Endodermal cell (in vitro differentiated cells): ENCODE results near the gene GPR3. TPM values are rescaled to one million over a fixed set of nuclear protein-coding genes. Genes with fewer than 3 reads are reported as not detected.

Experiments
- DNase-seq: peaks from one replicate; pipeline ENCODE4 v3.0.0-alpha.2; 2017
- H3K27ac ChIP-seq: 2 replicates; pipeline ENCODE4 v1.5.1; 2013; ENCODE audit warnings: mild to moderate bottlenecking, low read depth, low read length, moderate library complexity
- H3K27me3 ChIP-seq: 2 replicates; pipeline ENCODE4 v1.6.1; 2013; ENCODE audit warnings: mild to moderate bottlenecking, low read length, moderate library complexity; ENCODE audit not compliant: insufficient read depth, control insufficient read depth, poor library complexity, severe bottlenecking
- H3K36me3 ChIP-seq: 2 replicates; pipeline ENCODE4 v1.7.0; 2013; ENCODE audit warnings: mild to moderate bottlenecking, low read length, moderate library complexity; ENCODE audit not compliant: control insufficient read depth, insufficient read depth
- H3K4me1 ChIP-seq: one replicate; pipeline ENCODE4 v1.7.0; 2013; ENCODE audit warnings: low read length; ENCODE audit not compliant: control insufficient read depth, insufficient read depth
- H3K4me3 ChIP-seq: 2 replicates; pipeline ENCODE4 v1.5.1; 2013; ENCODE audit warnings: mild to moderate bottlenecking, low read length, moderate library complexity
- H3K9ac ChIP-seq: 2 replicates; pipeline ENCODE4 v1.6.1; 2013; ENCODE audit warnings: mild to moderate bottlenecking, low read length, moderate library complexity; ENCODE audit not compliant: poor library complexity, severe bottlenecking; ENCODE audit errors: extremely low read depth
- H3K9me3 ChIP-seq: 2 replicates; pipeline ENCODE4 v1.6.1; 2013; ENCODE audit warnings: mild to moderate bottlenecking, low read length, moderate library complexity; ENCODE audit not compliant: control insufficient read depth
- H3K27ac Mint-ChIP-seq: 2 replicates; pipeline ENCODE4 v1.8.0; 2020; ENCODE audit warnings: mixed read lengths
- H3K27me3 Mint-ChIP-seq: 2 replicates; pipeline ENCODE4 v1.8.0; 2021; ENCODE audit warnings: mild to moderate bottlenecking, mixed read lengths; ENCODE audit not compliant: insufficient read depth
- H3K36me3 Mint-ChIP-seq: 2 replicates; pipeline ENCODE4 v1.8.0; 2020; ENCODE audit warnings: low read depth, mixed read lengths
- H3K4me1 Mint-ChIP-seq: 2 replicates; pipeline ENCODE4 v1.8.0; 2020; ENCODE audit warnings: mixed read lengths
- H3K4me3 Mint-ChIP-seq: 2 replicates; pipeline ENCODE4 v1.8.0; 2020; ENCODE audit warnings: mild to moderate bottlenecking, moderate library complexity, mixed read lengths
- H3K9me3 Mint-ChIP-seq: 2 replicates; pipeline ENCODE4 v1.8.0; 2020; ENCODE audit warnings: mild to moderate bottlenecking, mixed read lengths
- CTCF ChIP-seq: fragments of 200-600 bp; sonication (generic); conservative IDR thresholded peaks from 2 replicates; pipeline ENCODE4 v1.5.0; 2021; ENCODE audit warnings: antibody characterized with exemption, mild to moderate bottlenecking
- WGBS, 2 experiments: methylation state at CpG; one replicate each; pipeline versions ENCODE4 v1.1.5 to v1.1.7; 2013; ENCODE audit warnings: missing lambda C conversion rate in 2 of 2, mixed read lengths in 1 of 2; ENCODE audit not compliant: insufficient coverage in 1 of 2, insufficient read length in 1 of 2; 5-methylcytosine and 5-hydroxymethylcytosine counted together
- total RNA-seq, 2 donors: library from RNA; stranded (reverse); fragmentation: NEBNext Ultra II Directional in 1 of 2; extraction: Animal tissue kit (Norgen Biotek cat#: 25700) in 1 of 2; gene quantifications; 2 replicates in 1 of 2; 3 replicates in 1 of 2; pipeline ENCODE4 v1.2.1, GENCODE V29; 2021

GPR3 gene
- total RNA-seq, 2 donors from 2014 or later, result 3.5 to 4.1 TPM

- H3K27ac Mint-ChIP-seq, result no peak overlapping the region
- no peak for TF ChIP-seq CTCF
- Histone ChIP-seq H3K27ac (no peak overlapping the region), H3K4me1 (no peaks in the 10 kb centered on the region), H3K9ac (no peak overlapping the region), H3K9me3 (no peaks in the 10 kb centered on the region), H3K36me3 (no peaks in the 10 kb centered on the region), H3K27me3 (no peaks in the 10 kb centered on the region), H3K4me3 (no peak overlapping the region)
- H3K36me3 Mint-ChIP-seq, result no peaks in the 10 kb centered on the region
- H3K4me1 Mint-ChIP-seq, result peaks cover 2% of the 10 kb centered on the region
- no peak for DNase-seq
- no peak overlapping the region for H3K4me3 Mint-ChIP-seq
- no peaks in the 10 kb centered on the region for H3K9me3 Mint-ChIP-seq
- H3K27me3 Mint-ChIP-seq, result peaks cover 3% of the 10 kb centered on the region
- WGBS, 2 experiments, result 91 to 94% methylated on average over 14 to 19 of the region's 19 CpGs
Measured at GRCh38 chr1:27372022-27372807, 20.2 kb upstream of the GPR3 start.

GRCh38 chr1:27372808-27373690 is 19.4 kb upstream of the GPR3 start:
- TF ChIP-seq CTCF, result peak; percentile 69
- 91 to 93% methylated on average over 4 to 11 of the region's 11 CpGs for WGBS, 2 experiments
- no peaks in the 10 kb centered on the region for H3K9me3 Mint-ChIP-seq

GRCh38 chr1:27374362-27375086 is 17.9 kb upstream of the GPR3 start, which contains the start of gene FCN3:
Gene FCN3 (minus strand): TSS chr1:27374824. CDS start chr1:27374818, 6 bp downstream.
- DNase-seq, result no peak
- Mint-ChIP-seq H3K27ac (no peak within 1 kb of the TSS), H3K27me3 (peaks cover 3% of the 10 kb centered on the region), H3K4me3 (no peak within 1 kb of the TSS), H3K36me3 (no peaks in the 10 kb centered on the region), H3K4me1 (no peaks in the 10 kb centered on the region), H3K9me3 (no peaks in the 10 kb centered on the region)
- Histone ChIP-seq H3K9ac (no peak within 1 kb of the TSS), H3K27me3 (no peaks in the 10 kb centered on the region), H3K9me3 (no peaks in the 10 kb centered on the region), H3K36me3 (no peaks in the 10 kb centered on the region), H3K4me1 (no peaks in the 10 kb centered on the region), H3K4me3 (no peak within 1 kb of the TSS), H3K27ac (no peak within 1 kb of the TSS)
- WGBS, 2 experiments, result 71 to 78% methylated on average over 1 to 4 of the region's 4 CpGs
- no peak for TF ChIP-seq CTCF

More at GRCh38 chr1:27372808-27373690, 19.4 kb upstream of the GPR3 start:
- no peaks in the 10 kb centered on the region for H3K4me1 Mint-ChIP-seq
- H3K27ac Mint-ChIP-seq, result no peak overlapping the region
- no peak overlapping the region for H3K4me3 Mint-ChIP-seq
- Histone ChIP-seq H3K4me1 (no peaks in the 10 kb centered on the region), H3K9ac (no peak overlapping the region), H3K9me3 (no peaks in the 10 kb centered on the region), H3K4me3 (no peak overlapping the region), H3K36me3 (no peaks in the 10 kb centered on the region), H3K27me3 (no peaks in the 10 kb centered on the region), H3K27ac (no peak overlapping the region)
- peak; percentile 78 for DNase-seq
- peaks cover 3% of the 10 kb centered on the region for H3K27me3 Mint-ChIP-seq
- H3K36me3 Mint-ChIP-seq, result no peaks in the 10 kb centered on the region
